ENCODE results near the gene TMPRSS11B.
"Not testable (repeated sequence)": the region's sequence is repeated elsewhere in the genome, so short reads cannot be mapped to it uniquely, and the experiment has no call there.

Gene TMPRSS11B

DNA sequence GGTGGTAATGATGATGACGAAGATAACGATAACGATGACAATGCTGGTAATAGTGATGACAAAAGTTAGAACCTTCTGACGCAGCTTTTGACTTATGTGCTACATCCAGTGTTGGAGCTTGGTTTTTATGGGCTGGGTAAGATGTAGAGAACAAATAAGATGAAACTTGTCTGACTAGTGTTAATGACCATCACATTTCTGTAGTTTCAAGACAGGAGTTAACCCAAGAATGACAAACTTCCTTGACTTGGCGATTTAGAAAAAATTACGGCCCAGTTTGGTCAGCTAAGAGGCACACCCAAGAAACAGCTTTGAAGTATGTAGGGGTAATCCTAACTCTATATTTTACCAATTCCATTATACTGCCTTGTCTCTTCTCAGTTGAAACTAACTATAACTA lies at the start of gene TMPRSS11B:
Gene TMPRSS11B (minus strand): TSS at position 101 of the 400 bp plus-strand sequence. CDS start 136 bp downstream, outside the sequence.
- no peak for DNase-seq (ENCODE audit: low spot score)

- DNase-seq (ENCODE audit: low spot score), result no peak
Measured at GRCh38 chr4:68291256-68291655, 45.8 kb upstream of the TMPRSS11B start.

GRCh38 chr4:68288393-68288740 lies 42.9 kb upstream of the TMPRSS11B start:
- DNase-seq (ENCODE audit: low spot score), result no peak

- DNase-seq (ENCODE audit: low spot score), result no peak
Measured at GRCh38 chr4:68287704-68288392, 42.4 kb upstream of the TMPRSS11B start.

GRCh38 chr4:68283714-68284113 lies 38.2 kb upstream of the TMPRSS11B start:
- DNase-seq (ENCODE audit: low spot score), result no peak

DNA sequence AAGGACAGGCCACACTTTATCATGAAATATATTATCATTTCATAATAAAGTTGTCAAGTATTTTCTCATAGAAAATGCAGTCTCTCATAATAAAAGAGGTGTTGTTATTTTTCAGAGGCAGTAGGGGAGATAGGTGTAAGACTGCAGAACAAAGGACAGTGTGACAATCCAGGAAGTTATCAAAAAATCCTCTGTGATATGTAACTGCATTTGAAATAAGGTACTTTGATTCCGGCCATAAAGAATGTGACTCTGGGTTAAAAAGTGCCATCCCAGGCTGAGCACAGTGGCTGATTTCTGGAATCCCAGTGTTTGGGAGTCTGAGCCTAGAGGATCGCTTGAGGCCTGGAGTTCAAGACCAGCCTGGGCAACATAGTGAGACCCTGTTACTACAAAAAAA lies 37.6 kb upstream of the TMPRSS11B start:
- no peak for DNase-seq (ENCODE audit: low spot score)

- not testable (repeated sequence) for DNase-seq (ENCODE audit: low spot score)
Measured at GRCh38 chr4:68281796-68282740, 36.6 kb upstream of the TMPRSS11B start.

DNA sequence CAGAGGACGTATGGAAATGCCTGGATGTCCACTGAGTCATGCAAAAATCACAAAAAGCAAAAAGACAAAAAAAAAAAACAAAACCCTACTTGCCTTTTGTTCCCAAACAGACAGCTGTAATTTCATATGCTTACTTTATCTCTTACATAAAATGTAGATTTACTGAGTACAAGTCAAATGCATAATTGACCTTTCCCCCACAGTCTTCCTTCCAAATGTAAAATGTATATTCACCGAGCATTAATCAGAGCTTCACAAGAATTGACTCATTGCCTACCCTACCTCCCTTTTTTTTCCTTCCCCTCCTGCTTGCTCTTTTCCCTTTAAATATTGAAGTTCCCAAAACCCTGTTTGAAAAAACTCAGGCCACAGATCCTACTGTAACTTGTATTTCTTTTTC lies 32.5 kb upstream of the TMPRSS11B start:
- DNase-seq (ENCODE audit: low spot score), result no peak

- no peak for DNase-seq (ENCODE audit: low spot score)
Measured at GRCh38 chr4:68277627-68278026, 32.1 kb upstream of the TMPRSS11B start.

GRCh38 chr4:68272860-68273259 lies 27.4 kb upstream of the TMPRSS11B start:
- DNase-seq (ENCODE audit: low spot score), result no peak

DNA sequence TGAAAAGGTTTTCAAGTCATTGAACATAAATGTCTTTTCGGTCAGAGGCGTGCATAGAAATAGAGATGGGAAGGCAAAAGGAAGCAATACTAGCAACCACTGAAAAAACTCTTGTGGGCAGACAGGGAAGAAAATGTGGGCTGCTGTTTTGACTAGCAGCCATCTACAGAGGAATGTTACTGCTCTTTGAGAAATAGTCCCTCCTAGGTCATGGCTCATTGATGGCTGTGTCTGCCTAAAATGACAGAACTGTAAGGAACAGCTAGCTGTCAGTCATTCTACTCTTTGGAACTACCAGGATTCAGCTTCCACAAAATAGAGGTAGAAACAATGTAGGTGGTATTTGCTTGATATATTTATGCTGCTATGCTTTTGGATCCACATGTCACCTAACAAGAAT lies 26.9 kb upstream of the TMPRSS11B start:
- no peak for DNase-seq (ENCODE audit: low spot score)

DNA sequence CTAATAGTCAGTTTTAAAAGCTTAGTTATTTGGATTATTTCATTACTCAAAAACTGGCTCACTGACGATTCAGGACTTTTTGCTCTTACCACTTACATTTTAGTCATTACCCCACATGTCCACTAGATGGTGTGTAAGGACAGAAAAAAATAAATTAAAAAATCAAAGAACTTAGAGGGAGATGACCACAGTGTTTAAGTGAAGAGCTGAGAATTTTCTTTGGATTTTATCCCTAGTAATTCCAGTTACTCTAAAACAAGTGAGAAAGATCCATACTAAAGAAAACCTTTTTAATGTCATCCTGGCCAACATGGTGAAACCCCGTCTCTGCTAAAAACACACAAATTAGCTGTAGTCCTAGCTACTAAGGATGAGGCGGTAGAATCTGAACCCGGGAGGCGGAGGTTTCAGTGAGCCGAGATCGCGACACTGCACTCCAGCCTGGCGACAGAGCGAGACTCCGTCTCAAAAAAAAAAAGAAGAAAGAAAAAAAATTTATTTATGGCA lies 26.4 kb upstream of the TMPRSS11B start:
- peak; percentile 58 for DNase-seq (ENCODE audit: low spot score)

- peak; percentile 20 for DNase-seq (ENCODE audit: low spot score)
Measured at GRCh38 chr4:68267433-68267944, 22.0 kb upstream of the TMPRSS11B start.

GRCh38 chr4:68264875-68265565 lies 19.5 kb upstream of the TMPRSS11B start:
- DNase-seq (ENCODE audit: low spot score), result no peak

DNA sequence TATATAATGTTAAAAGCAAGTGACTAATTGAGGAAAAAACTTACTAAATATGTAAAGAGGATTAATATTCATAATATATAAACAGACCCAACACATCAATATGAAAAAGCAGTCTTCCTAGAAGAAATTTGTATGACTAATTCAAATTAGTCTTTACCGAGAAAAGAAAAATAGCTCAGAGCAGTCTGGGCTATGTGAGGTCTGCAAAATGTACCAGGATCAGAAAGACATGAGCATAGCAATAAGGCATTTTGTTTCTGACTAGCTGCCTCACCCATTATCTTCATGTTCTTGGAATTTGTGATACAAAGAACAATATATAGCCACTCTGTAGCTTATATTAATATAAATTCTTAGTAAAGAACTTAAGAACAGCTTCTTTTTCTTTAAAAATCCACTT lies 13.7 kb upstream of the TMPRSS11B start:
- no peak for DNase-seq (ENCODE audit: low spot score)

DNA sequence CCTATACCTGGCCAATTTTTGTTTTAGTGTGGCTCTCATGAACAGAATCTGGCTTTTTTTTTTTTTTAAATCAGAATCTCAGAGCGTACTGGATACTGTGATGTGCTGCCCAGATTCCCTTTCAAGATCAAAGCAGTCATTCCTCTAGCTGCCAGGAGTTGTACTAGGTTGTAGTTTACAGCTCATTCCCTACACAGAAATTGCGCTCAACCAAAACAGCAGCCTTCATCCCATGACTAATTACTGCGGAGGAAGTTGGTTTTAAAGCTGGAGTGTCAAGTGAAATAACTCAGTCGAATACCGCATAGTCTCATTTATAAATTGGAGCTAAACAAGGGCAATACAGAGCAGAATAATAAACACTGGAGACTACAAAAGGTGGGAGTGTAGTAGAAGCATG lies 12.2 kb upstream of the TMPRSS11B start:
- DNase-seq (ENCODE audit: low spot score), result no peak

GRCh38 chr4:68256284-68256683 lies 10.8 kb upstream of the TMPRSS11B start:
- DNase-seq (ENCODE audit: low spot score), result no peak

DNA sequence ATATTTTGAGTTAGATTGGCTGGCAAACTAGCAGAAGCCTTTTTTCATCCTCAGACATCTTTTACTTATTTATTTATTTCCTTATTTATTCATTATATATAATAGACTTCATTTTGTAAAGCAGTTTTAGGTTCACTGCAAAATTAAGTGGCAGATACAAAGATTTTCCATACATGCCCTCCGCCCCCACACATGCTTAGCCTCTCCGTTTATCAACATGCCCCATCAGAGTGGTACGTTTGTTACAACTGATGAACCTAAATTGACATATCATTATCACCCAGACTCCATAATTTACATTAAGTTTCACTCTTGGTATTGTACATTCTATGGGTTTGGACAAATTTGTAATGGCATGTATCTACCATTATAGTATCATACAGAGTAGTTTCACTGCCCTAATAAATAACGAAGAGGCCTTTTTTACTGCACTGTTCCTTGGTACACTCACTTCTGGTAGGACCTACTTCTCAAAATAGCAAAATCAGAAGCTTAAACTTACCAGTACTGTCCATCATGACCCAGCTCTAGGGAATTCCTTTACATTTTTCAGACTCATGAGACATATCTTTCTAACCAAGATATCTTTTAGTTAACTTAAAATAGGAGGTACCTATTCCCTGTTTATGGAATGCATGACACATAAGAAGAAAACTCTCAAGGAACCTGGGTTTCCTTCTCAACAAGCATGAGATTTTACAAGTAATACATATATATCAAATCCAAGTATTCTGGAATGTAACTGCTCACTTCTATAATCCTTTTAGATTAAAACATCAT lies 4.8 kb upstream of the TMPRSS11B start:
- no peak for DNase-seq (ENCODE audit: low spot score)

- no peak for DNase-seq (ENCODE audit: low spot score)
Measured at GRCh38 chr4:68249434-68249833, 3.9 kb upstream of the TMPRSS11B start.

DNA sequence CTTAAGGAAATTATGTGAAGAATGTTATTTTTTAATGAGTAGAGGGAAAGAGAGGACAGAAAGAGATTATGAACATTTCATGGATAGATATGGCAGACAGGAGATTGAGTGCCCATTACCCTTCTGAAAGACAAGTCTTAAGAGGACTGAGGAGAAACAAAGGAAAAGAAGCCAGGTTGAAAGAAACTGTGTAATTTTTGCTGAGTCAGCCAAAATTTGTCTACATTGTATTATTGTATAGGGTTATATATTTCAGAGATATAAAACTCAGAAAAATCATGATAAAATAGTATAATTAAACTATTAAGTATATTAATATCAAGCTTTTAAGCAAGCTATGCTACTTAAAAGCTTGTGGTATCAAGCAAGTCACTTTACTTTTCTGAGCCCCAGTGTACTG lies 4.9 kb downstream of the TMPRSS11B start:
- DNase-seq (ENCODE audit: low spot score), result no peak

DNA sequence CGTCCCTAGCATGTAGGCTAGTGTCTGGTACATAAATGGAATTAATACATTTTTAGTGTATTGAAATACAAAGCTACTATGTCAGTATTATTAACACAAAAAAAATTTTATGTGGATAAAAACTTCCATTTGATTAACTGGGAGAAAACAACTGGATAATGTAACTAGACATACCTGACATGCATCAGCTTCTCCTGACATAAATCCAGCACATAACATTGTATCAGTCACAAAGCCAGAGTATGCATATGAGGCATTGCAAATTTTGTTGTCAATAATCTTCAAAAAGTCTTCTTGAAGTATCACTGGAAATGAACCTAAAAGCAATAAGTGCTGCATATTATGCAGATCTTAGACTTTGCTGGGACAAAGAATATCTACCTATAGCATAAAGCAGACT lies 16.9 kb downstream of the TMPRSS11B start:
- no peak for DNase-seq (ENCODE audit: low spot score)
